ENCODE measurements around the gene PRSS50. TPM values are rescaled to one million over a fixed set of nuclear protein-coding genes. Genes with fewer than 3 reads are reported as not detected.
A peak's percentile ranks its signal among the peaks of the same experiment; 100 is the strongest.

The PRSS50 gene
- total RNA-seq, 1 donor: not detected

- H3K9me3 ChIP-seq (ENCODE audit: low read depth, low read length): no peaks in the 10 kb centered on the region
- H3K27me3 ChIP-seq (ENCODE audit: insufficient read depth, low read length): peaks cover 4% of the 10 kb centered on the region
- H3K4me1 ChIP-seq (ENCODE audit: insufficient read depth, low read length): peaks cover 59% of the 10 kb centered on the region
- H3K4me3 ChIP-seq (ENCODE audit: low read length): peak overlapping the region; percentile 15
Observed at GRCh38 chr3:46693892-46694226, 23.8 kb downstream of the PRSS50 start.

GRCh38 chr3:46693038-46693891, 24.4 kb downstream of the PRSS50 start, which contains the start of gene ALS2CL:
Gene ALS2CL, minus strand, starts transcription at chr3:46693679. Its CDS starts 4,239 bp downstream, at chr3:46689440.
- peaks cover 59% of the 10 kb centered on the region for H3K4me1 ChIP-seq (ENCODE audit: insufficient read depth, low read length)

GRCh38 chr3:46692566-46692990, 25.1 kb downstream of the PRSS50 start:
- H3K27me3 ChIP-seq (ENCODE audit: insufficient read depth, low read length): peaks cover 4% of the 10 kb centered on the region
- H3K4me3 ChIP-seq (ENCODE audit: low read length): peak overlapping the region; percentile 49
- peaks cover 59% of the 10 kb centered on the region for H3K4me1 ChIP-seq (ENCODE audit: insufficient read depth, low read length)
- H3K9me3 ChIP-seq (ENCODE audit: low read depth, low read length): no peaks in the 10 kb centered on the region

More at GRCh38 chr3:46693038-46693891, 24.4 kb downstream of the PRSS50 start, which contains the start of gene ALS2CL:
- peak within 1 kb of the TSS; percentile 49 for H3K4me3 ChIP-seq (ENCODE audit: low read length)
- peaks cover 4% of the 10 kb centered on the region for H3K27me3 ChIP-seq (ENCODE audit: insufficient read depth, low read length)
- H3K9me3 ChIP-seq (ENCODE audit: low read depth, low read length): no peaks in the 10 kb centered on the region

GRCh38 chr3:46690798-46691197, 26.9 kb downstream of the PRSS50 start:
- H3K4me3 ChIP-seq (ENCODE audit: low read length): no peak overlapping the region
- H3K27me3 ChIP-seq (ENCODE audit: insufficient read depth, low read length): peaks cover 4% of the 10 kb centered on the region
- H3K9me3 ChIP-seq (ENCODE audit: low read depth, low read length): no peaks in the 10 kb centered on the region
- H3K4me1 ChIP-seq (ENCODE audit: insufficient read depth, low read length): peaks cover 49% of the 10 kb centered on the region

- peaks cover 9% of the 10 kb centered on the region for H3K4me1 ChIP-seq (ENCODE audit: insufficient read depth, low read length)
- no peak overlapping the region for H3K4me3 ChIP-seq (ENCODE audit: low read length)
- H3K27me3 ChIP-seq (ENCODE audit: insufficient read depth, low read length): no peaks in the 10 kb centered on the region
- no peaks in the 10 kb centered on the region for H3K9me3 ChIP-seq (ENCODE audit: low read depth, low read length)
Observed at GRCh38 chr3:46685446-46685845, 32.2 kb downstream of the PRSS50 start.

GRCh38 chr3:46684891-46685290, 32.8 kb downstream of the PRSS50 start:
- Histone ChIP-seq H3K4me3 (ENCODE audit: low read length) (no peak overlapping the region), H3K27me3 (ENCODE audit: insufficient read depth, low read length) (no peaks in the 10 kb centered on the region), H3K4me1 (ENCODE audit: insufficient read depth, low read length) (peaks cover 7% of the 10 kb centered on the region), H3K9me3 (ENCODE audit: low read depth, low read length) (no peaks in the 10 kb centered on the region)

- H3K4me3 ChIP-seq (ENCODE audit: low read length): no peak overlapping the region
- H3K27me3 ChIP-seq (ENCODE audit: insufficient read depth, low read length): no peaks in the 10 kb centered on the region
- H3K9me3 ChIP-seq (ENCODE audit: low read depth, low read length): no peaks in the 10 kb centered on the region
- peaks cover 7% of the 10 kb centered on the region for H3K4me1 ChIP-seq (ENCODE audit: insufficient read depth, low read length)
Observed at GRCh38 chr3:46682974-46683373, 34.7 kb downstream of the PRSS50 start.

- no peak overlapping the region for H3K4me3 ChIP-seq (ENCODE audit: low read length)
- no peaks in the 10 kb centered on the region for H3K9me3 ChIP-seq (ENCODE audit: low read depth, low read length)
- H3K4me1 ChIP-seq (ENCODE audit: insufficient read depth, low read length): peaks cover 7% of the 10 kb centered on the region
- no peaks in the 10 kb centered on the region for H3K27me3 ChIP-seq (ENCODE audit: insufficient read depth, low read length)
Observed at GRCh38 chr3:46681856-46682540, 35.7 kb downstream of the PRSS50 start.

GRCh38 chr3:46681387-46681786, 36.3 kb downstream of the PRSS50 start:
- Histone ChIP-seq H3K9me3 (ENCODE audit: low read depth, low read length) (no peaks in the 10 kb centered on the region), H3K27me3 (ENCODE audit: insufficient read depth, low read length) (no peaks in the 10 kb centered on the region), H3K4me3 (ENCODE audit: low read length) (no peak overlapping the region), H3K4me1 (ENCODE audit: insufficient read depth, low read length) (peaks cover 7% of the 10 kb centered on the region)

GRCh38 chr3:46680298-46680826, 37.3 kb downstream of the PRSS50 start:
- Histone ChIP-seq H3K9me3 (ENCODE audit: low read depth, low read length) (no peaks in the 10 kb centered on the region), H3K4me3 (ENCODE audit: low read length) (no peak overlapping the region), H3K27me3 (ENCODE audit: insufficient read depth, low read length) (no peaks in the 10 kb centered on the region), H3K4me1 (ENCODE audit: insufficient read depth, low read length) (peaks cover 7% of the 10 kb centered on the region)

- Histone ChIP-seq H3K27me3 (ENCODE audit: insufficient read depth, low read length) (no peaks in the 10 kb centered on the region), H3K9me3 (ENCODE audit: low read depth, low read length) (no peaks in the 10 kb centered on the region), H3K4me1 (ENCODE audit: insufficient read depth, low read length) (peaks cover 7% of the 10 kb centered on the region), H3K4me3 (ENCODE audit: low read length) (no peak overlapping the region)
Observed at GRCh38 chr3:46679681-46680080, 38.0 kb downstream of the PRSS50 start.

GRCh38 chr3:46678280-46678679, 39.4 kb downstream of the PRSS50 start:
- H3K27me3 ChIP-seq (ENCODE audit: insufficient read depth, low read length): no peaks in the 10 kb centered on the region

GRCh38 chr3:46677411-46677726, 40.3 kb downstream of the PRSS50 start:
- H3K4me1 ChIP-seq (ENCODE audit: insufficient read depth, low read length): peaks cover 6% of the 10 kb centered on the region
- no peak overlapping the region for H3K4me3 ChIP-seq (ENCODE audit: low read length)
- H3K27me3 ChIP-seq (ENCODE audit: insufficient read depth, low read length): no peaks in the 10 kb centered on the region
- H3K9me3 ChIP-seq (ENCODE audit: low read depth, low read length): no peaks in the 10 kb centered on the region

More at GRCh38 chr3:46678280-46678679, 39.4 kb downstream of the PRSS50 start:
- no peak overlapping the region for H3K4me3 ChIP-seq (ENCODE audit: low read length)
- peaks cover 7% of the 10 kb centered on the region for H3K4me1 ChIP-seq (ENCODE audit: insufficient read depth, low read length)
- no peaks in the 10 kb centered on the region for H3K9me3 ChIP-seq (ENCODE audit: low read depth, low read length)

- Histone ChIP-seq H3K4me1 (ENCODE audit: insufficient read depth, low read length) (peaks cover under 1% of the 10 kb centered on the region), H3K9me3 (ENCODE audit: low read depth, low read length) (no peaks in the 10 kb centered on the region), H3K27me3 (ENCODE audit: insufficient read depth, low read length) (no peaks in the 10 kb centered on the region), H3K4me3 (ENCODE audit: low read length) (no peak overlapping the region)
Observed at GRCh38 chr3:46676601-46677410, 40.9 kb downstream of the PRSS50 start.

Measured in mononuclear cell (primary cell).